GM23338 (cell line): ENCODE measurements around the gene CD226. TPM values are rescaled to one million over a fixed set of nuclear protein-coding genes. Genes with fewer than 3 reads are reported as not detected.

Source experiments
- ATAC-seq: fragments of 200-7000 bp; cut with Tn5 transposase; 3 replicates; pipeline ENCODE4 v1.9.1; 2020
- DNase-seq: peaks from one replicate; pipeline ENCODE4 v3.0.0-alpha.2; 2015; ENCODE audit warnings: low spot score
- H2AFZ ChIP-seq: fragments of 200-600 bp; sonication (generic); 2 replicates; pipeline ENCODE4 v1.8.0; 2016; ENCODE audit warnings: antibody characterized with exemption, mild to moderate bottlenecking, moderate library complexity
- H3F3A ChIP-seq: fragments of 200-600 bp; sonication (generic); replicated peaks from 2 replicates; pipeline ENCODE4 v1.8.0; 2017; ENCODE audit warnings: antibody characterized with exemption, mixed run types, low read depth
- H3K27ac ChIP-seq: fragments of 200-600 bp; sonication (generic); 2 replicates; pipeline ENCODE4 v1.6.1; 2016; ENCODE audit warnings: low read depth
- H3K27me3 ChIP-seq: fragments of 200-600 bp; sonication (generic); 2 replicates; pipeline ENCODE4 v1.8.0; 2016; ENCODE audit warnings: mild to moderate bottlenecking, mixed run types, moderate library complexity; ENCODE audit not compliant: insufficient read depth
- H3K36me3 ChIP-seq: fragments of 200-600 bp; sonication (generic); 2 replicates; pipeline ENCODE4 v1.8.0; 2016; ENCODE audit warnings: mild to moderate bottlenecking; ENCODE audit not compliant: insufficient read depth
- H3K4me1 ChIP-seq: fragments of 200-600 bp; sonication (generic); 2 replicates; pipeline ENCODE4 v1.8.0; 2016; ENCODE audit warnings: mild to moderate bottlenecking, moderate library complexity; ENCODE audit not compliant: insufficient read depth
- H3K4me2 ChIP-seq: fragments of 200-600 bp; sonication (generic); 2 replicates; pipeline ENCODE4 v1.7.1; 2017; ENCODE audit warnings: mixed run types
- H3K4me3 ChIP-seq: fragments of 200-600 bp; sonication (generic); 2 replicates; pipeline ENCODE4 v1.6.1; 2016; ENCODE audit warnings: mixed run types
- H3K79me2 ChIP-seq: fragments of 200-600 bp; sonication (generic); replicated peaks from 2 replicates; pipeline ENCODE4 v1.8.0; 2017; ENCODE audit warnings: mild to moderate bottlenecking; ENCODE audit not compliant: insufficient read depth
- H3K9me2 ChIP-seq: fragments of 200-600 bp; sonication (generic); 2 replicates; pipeline ENCODE4 v1.8.0; 2017; ENCODE audit not compliant: insufficient read depth
- H4K20me1 ChIP-seq: fragments of 200-600 bp; sonication (generic); replicated peaks from 2 replicates; pipeline ENCODE4 v1.8.0; 2017; ENCODE audit warnings: mild to moderate bottlenecking; ENCODE audit not compliant: insufficient read depth
- H3K27ac Mint-ChIP-seq: 2 replicates; pipeline ENCODE4 v1.8.0; 2020; ENCODE audit warnings: inconsistent platforms, mild to moderate bottlenecking, moderate library complexity, mixed read lengths
- H3K27me3 Mint-ChIP-seq: 3 replicates; pipeline ENCODE4 v1.8.0; 2022; ENCODE audit warnings: low read depth, mild to moderate bottlenecking, moderate library complexity, mixed read lengths, inconsistent platforms; ENCODE audit not compliant: insufficient read depth, poor library complexity
- H3K36me3 Mint-ChIP-seq: 3 replicates; pipeline ENCODE4 v1.8.0; 2021; ENCODE audit warnings: low read depth, mild to moderate bottlenecking, inconsistent platforms, moderate library complexity, mixed read lengths
- H3K4me1 Mint-ChIP-seq: 3 replicates; pipeline ENCODE4 v1.8.0; 2020; ENCODE audit warnings: mild to moderate bottlenecking, inconsistent platforms, mixed read lengths
- H3K4me3 Mint-ChIP-seq: 3 replicates; pipeline ENCODE4 v1.8.0; 2021; ENCODE audit warnings: moderate library complexity, mild to moderate bottlenecking, inconsistent platforms, mixed read lengths
- H3K9me3 Mint-ChIP-seq: 3 replicates; pipeline ENCODE4 v1.8.0; 2020; ENCODE audit warnings: moderate library complexity, mild to moderate bottlenecking, inconsistent platforms, mixed read lengths
- CTCF ChIP-seq, 2 experiments: fragments of 200-600 bp in 1 of 2; sonication (generic) in 1 of 2; conservative IDR thresholded peaks; 2 replicates each; pipeline versions ENCODE4 v1.5.1 to v1.6.1; 2016 to 2017; ENCODE audit warnings: antibody characterized with exemption in 2 of 2, low read depth in 2 of 2, mild to moderate bottlenecking in 2 of 2, moderate library complexity in 1 of 2
- EZH2 ChIP-seq: fragments of 200-600 bp; sonication (generic); IDR thresholded peaks from one replicate; pipeline ENCODE4 v1.8.0; 2017; ENCODE audit warnings: antibody characterized with exemption, mild to moderate bottlenecking, low read depth; ENCODE audit not compliant: unreplicated experiment
- EZH2phosphoT487 ChIP-seq: fragments of 200-600 bp; sonication (generic); IDR thresholded peaks from one replicate; pipeline ENCODE4 v1.8.1; 2018; ENCODE audit warnings: antibody characterized with exemption; ENCODE audit not compliant: unreplicated experiment
- JUNB ChIP-seq: IDR thresholded peaks from one replicate; pipeline ENCODE4 v1.6.1; 2016; ENCODE audit warnings: antibody characterized with exemption; ENCODE audit not compliant: unreplicated experiment
- NANOG ChIP-seq: IDR thresholded peaks from 2 replicates; pipeline ENCODE4 v1.6.1; 2016; ENCODE audit warnings: antibody characterized with exemption, borderline replicate concordance
- POLR2AphosphoS5 ChIP-seq: IDR thresholded peaks from 2 replicates; pipeline ENCODE4 v1.6.1; 2016; ENCODE audit warnings: antibody characterized with exemption, low read depth
- REST ChIP-seq: IDR thresholded peaks from one replicate; pipeline ENCODE4 v1.6.1; 2018; ENCODE audit warnings: antibody characterized with exemption; ENCODE audit not compliant: unreplicated experiment
- STAT1 ChIP-seq: IDR thresholded peaks from one replicate; pipeline ENCODE4 v1.6.1; 2016; ENCODE audit warnings: antibody characterized with exemption; ENCODE audit not compliant: unreplicated experiment
- ZNF114 ChIP-seq: fragments of 250-450 bp; sonication (Bioruptor Pico); IDR thresholded peaks from 2 replicates; pipeline ENCODE4 v1.5.0; 2020; ENCODE audit warnings: mild to moderate bottlenecking, moderate library complexity
- ZNF331 ChIP-seq: fragments of 250-450 bp; sonication (Bioruptor Pico); IDR thresholded peaks from 2 replicates; pipeline ENCODE4 v1.5.0; 2020; ENCODE audit warnings: low read depth, mild to moderate bottlenecking, moderate library complexity
- polyA plus RNA-seq: library from polyadenylated mRNA; unstranded; fragments of >200 nt; fragmentation: Nextera tagmentation; extraction: Ambion mirVana; gene quantifications from 2 replicates; pipeline ENCODE4 v1.2.1, GENCODE V29; 2016
- total RNA-seq: library from RNA; depleted of rRNA; stranded (reverse); fragments of >200 nt; shearing (Covaris generic); gene quantifications from 2 replicates; pipeline ENCODE4 v1.2.3, GENCODE V29; 2014

The CD226 gene
- total and polyA plus RNA-seq, 2 experiments from 2014 or later, result not detected

DNA sequence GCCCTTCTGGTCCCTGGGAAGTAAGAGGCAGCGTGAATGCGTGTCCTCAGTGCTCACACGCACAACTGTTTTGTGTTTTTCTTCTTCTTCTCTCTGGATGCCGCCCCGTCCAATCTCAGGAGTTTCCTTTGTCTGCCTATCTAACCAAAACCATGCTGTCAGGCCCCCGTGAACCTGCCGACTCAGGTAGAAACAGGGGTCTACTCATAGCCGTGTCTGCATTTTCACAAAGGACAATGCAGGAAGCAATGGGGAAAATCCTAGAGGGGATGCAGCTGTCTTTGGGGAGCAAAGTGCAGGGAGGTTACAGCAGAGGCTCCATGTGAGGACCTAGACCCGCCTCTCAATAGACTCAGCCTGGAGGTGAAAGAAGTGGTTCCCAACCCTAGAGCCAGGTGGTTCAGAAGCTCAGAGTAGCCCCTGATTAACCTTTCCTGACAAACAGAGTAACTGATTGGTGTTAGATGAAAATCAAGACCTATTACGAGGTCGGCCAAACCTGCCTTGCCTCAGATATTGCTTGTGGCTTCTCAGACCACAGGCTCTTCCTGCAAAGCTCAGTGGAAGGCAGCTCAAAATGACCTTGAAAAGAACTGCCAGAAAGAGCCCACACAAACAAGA, 49.3 kb downstream of the CD226 start:
- Histone ChIP-seq H3K79me2 (no peaks in the 10 kb centered on the region), H4K20me1 (no peaks in the 10 kb centered on the region), H3F3A (no peaks in the 10 kb centered on the region), H3K27me3 (no peaks in the 10 kb centered on the region), H3K4me3 (no peak overlapping the region), H2AFZ (peak overlapping the region; percentile 94), H3K36me3 (no peaks in the 10 kb centered on the region), H3K9me2 (no peaks in the 10 kb centered on the region), H3K4me2 (no peak overlapping the region), H3K4me1 (no peaks in the 10 kb centered on the region), H3K27ac (no peak overlapping the region)
- H3K36me3 Mint-ChIP-seq, result peaks cover 2% of the 10 kb centered on the region; the same call in 2 of the 3 replicates
- DNase-seq, result no peak
- no peaks in the 10 kb centered on the region for H3K27me3 Mint-ChIP-seq
- peak; percentile 34; the same call in 1 of the 3 replicates for ATAC-seq
- peaks cover 8% of the 10 kb centered on the region; the same call in 2 of the 3 replicates for H3K9me3 Mint-ChIP-seq
- no peak overlapping the region for H3K27ac Mint-ChIP-seq
- no peak overlapping the region for H3K4me3 Mint-ChIP-seq
- no peak for TF ChIP-seq REST
- TF ChIP-seq ZNF114, result no peak
- no peak for TF ChIP-seq CTCF (conservative IDR thresholded peaks at IDR 0.05; ENCODE audit: low read depth in 2 of 2)
- no peak for TF ChIP-seq EZH2
- no peak for TF ChIP-seq STAT1
- no peak for TF ChIP-seq POLR2AphosphoS5
- no peak for TF ChIP-seq JUNB
- no peak for TF ChIP-seq ZNF331 (CRISPR knock-in tag)
- TF ChIP-seq NANOG, result no peak
- no peak for TF ChIP-seq EZH2phosphoT487
- peaks cover 14% of the 10 kb centered on the region for H3K4me1 Mint-ChIP-seq
